ENCODE results near the gene CFAP65.

- TF ChIP-seq CTCF (IDR thresholded peaks at IDR 0.05) (no peak), POLR2A (IDR thresholded peaks at IDR 0.05) (no peak)
Observed at GRCh38 chr2:219079417-219079816, 38.1 kb upstream of the CFAP65 start.
